HG02884 (cell line): ENCODE measurements around the gene KRT28.

ENCODE experiments used
- ATAC-seq: cut with Tn5 transposase; IDR thresholded peaks from one replicate; pipeline ENCODE4 v1.9.1; 2021; ENCODE audit warnings: mild to moderate bottlenecking, moderate library complexity; ENCODE audit not compliant: unreplicated experiment

The KRT28 gene, protein sequence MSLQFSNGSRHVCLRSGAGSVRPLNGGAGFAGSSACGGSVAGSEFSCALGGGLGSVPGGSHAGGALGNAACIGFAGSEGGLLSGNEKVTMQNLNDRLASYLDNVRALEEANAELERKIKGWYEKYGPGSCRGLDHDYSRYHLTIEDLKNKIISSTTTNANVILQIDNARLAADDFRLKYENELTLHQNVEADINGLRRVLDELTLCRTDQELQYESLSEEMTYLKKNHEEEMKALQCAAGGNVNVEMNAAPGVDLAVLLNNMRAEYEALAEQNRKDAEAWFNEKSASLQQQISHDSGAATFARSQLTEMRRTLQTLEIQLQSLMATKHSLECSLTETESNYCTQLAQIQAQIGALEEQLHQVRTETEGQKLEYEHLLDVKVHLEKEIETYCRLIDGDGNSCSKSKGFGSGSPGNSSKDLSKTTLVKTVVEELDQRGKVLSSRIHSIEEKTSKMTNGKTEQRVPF

DNA sequence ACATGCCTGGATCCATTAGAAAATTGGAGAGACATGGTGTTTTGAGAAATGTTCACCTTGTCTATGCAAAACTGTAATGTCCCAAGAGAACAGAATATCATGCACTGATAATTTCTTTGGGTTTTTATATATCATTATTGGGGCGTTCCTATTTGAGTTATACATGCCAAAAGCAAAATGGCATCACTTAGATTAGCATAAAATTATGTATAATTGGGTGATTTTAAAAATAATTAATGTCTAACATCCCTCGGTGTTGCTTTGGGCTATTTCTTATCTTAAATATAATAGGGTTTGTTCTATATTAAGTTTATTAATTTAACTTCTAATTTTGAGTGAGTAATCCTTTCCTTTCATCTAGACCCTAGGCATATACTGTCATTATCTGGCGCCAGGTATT is at the start of gene KRT28:
KRT28 (minus strand) TSS at position 101 of the 400 bp plus-strand sequence; CDS start at position 35, 66 bp downstream.
- no peak for ATAC-seq

DNA sequence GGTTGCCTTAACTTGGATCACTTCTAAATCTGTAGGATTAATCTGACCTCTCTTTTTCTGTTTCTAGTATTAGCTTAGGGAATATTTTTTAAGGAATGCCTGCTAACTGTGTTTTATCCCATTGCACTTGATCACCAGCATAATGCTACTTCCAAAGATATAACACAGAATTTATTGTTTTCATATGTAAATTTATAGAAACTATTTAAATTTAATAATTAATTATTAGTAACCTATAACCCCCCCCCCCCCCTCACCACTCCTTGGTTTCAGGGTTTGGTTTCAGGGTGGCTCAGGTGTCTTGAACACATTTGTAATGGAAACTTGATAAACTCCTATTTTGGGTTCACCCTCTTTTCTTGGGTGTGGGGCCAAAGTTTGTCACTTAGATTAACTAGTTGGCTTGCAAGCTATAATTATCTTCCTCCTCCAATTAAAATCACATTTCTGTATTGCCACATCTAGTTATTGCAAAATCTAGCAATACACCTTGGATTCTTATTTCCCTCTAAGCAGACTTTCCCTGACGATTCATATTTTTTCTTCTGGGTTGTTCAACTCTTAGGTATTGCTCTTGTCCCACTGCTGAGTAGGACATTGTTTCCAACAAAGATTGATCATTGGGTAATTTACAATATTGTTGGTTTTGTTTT is 49.0 kb upstream of the KRT28 start:
- ATAC-seq = no peak

DNA sequence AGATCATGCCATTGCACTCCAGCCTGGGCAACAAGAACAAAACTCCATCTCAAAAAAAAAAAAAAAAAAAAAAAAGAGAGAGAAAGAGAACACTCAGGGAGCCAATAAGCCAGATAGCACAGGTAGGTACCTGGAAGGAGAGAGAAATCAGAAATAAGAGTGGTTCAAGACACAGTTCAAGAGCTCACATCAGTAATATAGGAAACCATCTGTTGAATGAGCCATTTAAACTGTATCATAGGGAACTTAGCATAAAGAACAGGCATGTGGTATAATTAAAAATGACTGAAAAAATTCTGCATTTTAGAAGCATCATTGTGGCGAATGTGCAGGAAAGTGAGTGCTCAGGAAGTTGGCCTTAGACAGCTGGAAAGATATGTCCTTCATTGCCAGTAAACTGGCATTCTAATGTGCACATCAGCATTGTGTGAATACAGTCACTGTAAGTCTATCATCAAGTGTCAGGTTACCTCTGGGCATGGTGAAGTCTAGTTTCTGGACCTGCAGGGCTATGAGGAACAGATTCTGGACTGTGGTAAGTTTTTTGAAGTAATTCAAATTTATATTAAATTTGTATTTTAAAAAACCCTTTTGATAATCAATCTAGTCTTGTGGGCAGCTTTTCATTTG is 46.9 kb upstream of the KRT28 start:
- no peak for ATAC-seq

DNA sequence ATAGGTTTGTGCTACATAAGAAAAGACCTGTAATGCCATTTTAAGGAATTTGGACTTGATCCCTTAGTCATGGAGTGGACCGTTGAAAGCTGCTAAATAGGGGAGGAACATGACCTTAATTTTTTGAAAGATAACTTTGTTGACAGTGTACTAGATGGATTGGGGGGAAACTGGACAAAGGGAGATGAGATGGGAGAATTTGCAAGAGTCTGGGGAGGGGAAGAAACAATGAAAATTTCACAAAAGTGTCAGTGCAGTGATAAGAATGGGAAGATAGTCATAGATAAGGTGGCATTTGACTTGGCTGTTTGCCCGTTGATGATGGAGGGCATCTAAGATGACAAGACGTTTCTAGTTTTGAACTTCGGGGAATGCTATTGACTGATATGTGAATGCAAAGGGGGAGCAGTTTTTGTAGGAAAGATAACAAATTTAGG is 44.9 kb upstream of the KRT28 start:
- ATAC-seq = no peak

DNA sequence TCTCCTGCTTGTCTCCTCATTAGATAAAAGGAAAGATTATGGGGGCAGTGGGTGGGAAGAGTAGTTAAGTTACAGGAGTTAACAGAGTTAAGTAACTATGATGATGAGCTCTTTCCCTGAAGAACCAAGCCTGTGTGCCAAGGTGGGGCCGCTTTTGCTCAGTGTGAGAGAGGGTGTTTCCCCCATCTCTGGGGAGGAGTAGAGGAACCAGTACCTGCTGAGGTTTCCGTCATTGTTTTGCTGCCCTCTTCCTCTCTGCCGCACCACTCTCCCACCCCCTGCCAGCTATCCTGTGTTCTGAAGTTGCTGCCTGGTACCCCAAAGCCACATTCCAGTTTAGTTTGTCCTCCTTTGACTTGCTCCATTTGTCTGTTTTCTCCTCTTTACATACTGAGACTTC is 43.5 kb upstream of the KRT28 start:
- ATAC-seq = no peak

DNA sequence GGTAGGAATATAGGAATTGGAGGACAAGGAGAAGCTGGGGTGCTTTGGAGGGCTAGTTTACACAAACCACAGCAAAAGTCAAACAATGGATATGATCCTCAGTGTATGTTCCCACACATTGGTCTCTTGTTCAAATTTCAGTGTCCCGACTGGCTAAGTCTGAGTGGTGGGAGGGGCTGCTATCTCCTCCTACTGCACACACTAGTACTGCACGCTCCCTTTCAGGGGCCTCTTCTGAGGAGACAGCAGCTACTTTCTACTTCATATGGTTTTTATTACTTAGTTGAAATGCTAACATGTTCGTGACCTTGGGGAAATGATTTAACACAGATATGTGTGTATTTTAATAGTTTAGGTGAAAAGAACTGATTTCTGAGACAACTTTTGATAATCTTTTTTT is 41.5 kb upstream of the KRT28 start:
- ATAC-seq = no peak

DNA sequence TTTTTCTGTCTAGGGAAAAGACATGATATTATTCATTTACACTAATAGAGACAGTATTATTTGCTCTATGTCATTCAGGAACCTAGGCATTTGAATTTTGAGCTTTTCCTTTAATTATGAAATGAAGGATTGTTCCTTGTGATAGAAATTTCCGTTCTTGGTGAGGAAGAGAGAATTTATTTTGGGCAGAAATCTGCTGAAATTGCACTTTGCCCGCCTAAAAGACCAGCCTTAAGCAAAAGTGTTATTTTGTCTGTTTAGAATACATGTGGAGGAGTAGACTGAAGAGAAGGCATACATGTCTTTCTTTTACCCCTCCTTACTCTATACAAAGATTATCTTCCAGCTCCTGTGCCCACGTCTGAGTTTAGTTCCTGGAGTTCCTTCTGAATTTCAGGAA is 39.4 kb upstream of the KRT28 start:
- no peak for ATAC-seq

DNA sequence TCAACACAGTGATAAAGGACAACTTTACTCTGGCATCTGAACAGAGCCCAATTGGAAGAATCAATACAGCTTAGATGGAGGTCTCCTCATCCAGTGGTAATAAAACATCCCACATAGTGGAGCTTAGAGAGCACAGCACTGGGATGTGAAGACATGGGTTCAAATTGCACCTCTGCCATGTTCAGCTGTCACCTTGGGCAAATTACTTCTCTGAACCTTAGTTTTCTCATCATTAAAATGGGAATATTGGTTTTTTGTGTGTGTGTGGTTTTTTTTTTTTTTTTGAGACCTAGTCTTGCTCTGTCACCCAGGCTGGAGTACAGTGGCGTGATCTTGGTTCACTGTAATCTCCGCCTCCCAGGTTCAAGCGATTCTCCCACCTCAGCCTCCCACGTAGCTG is 36.3 kb upstream of the KRT28 start:
- ATAC-seq = no peak

DNA sequence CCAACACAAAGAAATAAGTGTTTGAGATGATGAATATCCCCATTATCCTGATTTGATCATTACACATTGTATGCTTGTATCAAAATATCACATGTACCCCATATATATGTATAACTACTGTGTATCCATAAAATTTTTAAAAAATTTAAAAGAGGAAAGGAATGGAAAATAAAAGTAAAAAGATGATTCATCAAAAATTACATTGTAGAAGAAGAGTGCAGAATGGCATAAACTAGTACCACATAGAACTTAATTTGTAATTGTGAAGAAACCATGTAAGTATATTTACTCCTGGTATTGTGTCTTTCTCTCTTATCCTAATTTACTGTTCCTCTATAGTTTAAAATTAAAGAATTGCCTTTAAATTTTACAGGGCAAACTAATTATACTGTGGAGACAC is 34.1 kb upstream of the KRT28 start:
- ATAC-seq = no peak

DNA sequence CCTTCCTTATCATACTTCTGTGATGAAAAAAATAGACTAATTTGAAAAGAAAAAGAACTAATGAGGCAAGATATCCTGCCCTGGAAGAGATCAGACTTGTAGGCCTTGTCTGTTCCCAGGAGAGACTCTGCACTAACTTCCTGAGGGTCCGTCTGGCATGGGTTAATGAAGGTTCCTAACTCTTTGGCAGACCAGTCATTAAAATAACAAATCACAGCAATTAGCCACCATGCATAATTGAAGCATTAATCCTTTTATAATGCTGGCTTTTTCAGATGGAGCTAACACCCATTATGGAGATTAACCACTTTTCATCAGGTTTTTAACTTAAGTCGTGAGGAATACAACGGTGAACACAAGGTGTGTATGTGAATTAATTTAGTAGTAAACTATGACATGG is 33.1 kb upstream of the KRT28 start:
- ATAC-seq = no peak

DNA sequence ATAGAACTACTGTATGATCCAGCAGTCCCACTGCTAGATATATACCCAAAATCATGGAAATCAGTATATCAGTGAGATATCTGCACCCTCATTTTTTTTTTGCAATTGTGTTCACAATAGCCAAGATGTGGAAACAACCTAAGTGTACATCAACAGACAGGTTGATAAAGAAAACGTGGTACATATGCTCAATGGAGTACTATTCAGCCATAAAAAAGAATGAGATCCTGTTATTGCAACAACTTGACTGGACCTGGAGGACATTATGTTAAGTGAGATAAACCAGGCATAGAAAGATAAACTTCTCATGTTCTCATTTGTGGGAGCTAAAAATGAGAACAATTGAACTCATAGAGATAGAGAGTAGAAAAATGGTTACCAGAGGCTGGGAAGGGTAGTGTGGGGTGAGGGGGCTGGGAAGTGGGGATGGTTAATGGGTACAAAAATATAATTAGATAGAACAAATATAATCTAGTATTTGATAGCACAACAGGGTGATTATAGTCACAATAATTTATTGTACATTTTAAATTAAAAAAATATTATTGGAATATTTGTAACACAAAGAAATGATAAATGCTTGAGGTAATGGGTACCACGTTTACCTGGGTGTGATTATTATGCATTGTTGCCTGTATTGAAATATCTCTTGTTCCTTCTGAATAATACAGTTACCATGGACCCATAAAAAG is 30.5 kb upstream of the KRT28 start:
- ATAC-seq = no peak

DNA sequence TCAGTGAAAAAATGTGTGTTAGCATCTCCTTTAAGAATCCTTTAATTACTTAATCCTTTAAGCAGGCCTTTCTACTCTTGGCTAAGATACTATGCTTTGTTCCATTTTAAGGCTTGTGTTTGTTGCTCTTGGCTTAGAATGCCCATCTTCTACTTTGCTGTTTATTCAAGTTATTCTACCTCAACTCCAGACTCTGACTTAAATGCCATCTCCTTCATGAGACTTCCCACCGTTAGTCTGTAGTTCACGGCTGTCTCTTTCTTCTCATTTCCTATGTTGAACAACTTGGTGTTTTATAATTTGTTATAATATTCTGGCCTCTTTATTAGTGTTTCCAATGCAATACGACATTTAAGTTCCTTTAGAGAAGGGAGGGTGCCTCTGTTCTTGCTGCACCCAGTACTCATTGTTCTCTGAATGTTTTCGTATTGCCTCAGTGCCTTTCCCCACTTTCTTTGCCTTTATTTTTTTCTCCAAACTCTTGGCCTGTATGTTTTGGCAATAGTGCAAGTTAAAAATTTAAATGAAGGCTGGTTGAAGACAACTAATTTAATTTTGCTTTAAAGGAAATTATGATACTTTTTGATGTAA is 28.8 kb upstream of the KRT28 start:
- ATAC-seq = no peak

DNA sequence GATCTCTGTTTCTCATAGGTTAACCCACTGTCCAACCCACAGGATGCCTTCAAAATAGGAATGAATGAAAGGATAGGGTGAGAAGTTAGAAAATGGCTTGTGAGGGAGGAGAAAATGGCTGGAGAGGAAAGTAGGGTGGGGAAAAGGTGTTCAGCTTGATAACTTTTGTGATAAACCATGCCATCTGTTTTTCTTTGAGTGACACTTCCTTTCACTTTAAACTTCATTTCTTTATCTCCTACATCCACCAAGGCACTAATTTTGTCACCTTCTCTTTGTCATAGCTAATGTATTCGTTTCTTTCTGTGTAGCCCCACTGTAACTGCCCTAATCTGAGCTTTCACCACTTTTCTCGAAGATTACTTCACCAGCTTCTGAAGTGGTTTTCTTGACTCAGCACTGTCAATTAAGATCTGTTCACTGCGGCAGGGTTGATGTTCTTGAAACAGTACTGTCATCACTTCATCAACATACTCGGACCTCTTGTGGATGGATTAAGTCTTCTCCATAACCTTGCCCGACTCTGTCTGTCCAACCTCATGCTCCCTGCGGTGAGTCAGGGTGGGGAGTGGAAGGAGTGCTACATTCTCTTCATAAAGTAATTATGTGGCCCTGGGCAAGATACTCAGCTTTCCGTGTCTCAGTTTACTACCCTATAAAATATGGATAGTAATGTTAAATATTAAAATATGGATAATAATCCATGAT is 28.1 kb upstream of the KRT28 start:
- ATAC-seq = no peak

DNA sequence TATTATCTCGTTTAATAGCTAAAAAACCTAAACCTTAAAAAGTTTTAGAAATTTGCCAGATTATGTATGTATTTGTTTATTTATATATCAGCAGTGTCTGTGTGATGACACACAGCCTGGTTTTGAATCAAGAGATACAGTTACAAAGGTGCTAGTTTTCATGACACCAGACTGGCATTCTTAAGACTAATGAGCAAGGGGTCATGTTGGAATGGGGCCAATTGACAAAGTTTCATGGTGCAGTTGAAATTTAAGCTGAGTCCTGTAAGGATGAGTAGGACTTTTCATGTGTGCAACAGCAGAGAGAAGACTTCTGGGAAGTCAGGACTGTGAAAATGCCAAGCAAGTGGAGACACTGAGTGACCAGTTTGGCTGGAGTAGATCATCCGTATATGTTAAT is 25.8 kb upstream of the KRT28 start:
- ATAC-seq = no peak

DNA sequence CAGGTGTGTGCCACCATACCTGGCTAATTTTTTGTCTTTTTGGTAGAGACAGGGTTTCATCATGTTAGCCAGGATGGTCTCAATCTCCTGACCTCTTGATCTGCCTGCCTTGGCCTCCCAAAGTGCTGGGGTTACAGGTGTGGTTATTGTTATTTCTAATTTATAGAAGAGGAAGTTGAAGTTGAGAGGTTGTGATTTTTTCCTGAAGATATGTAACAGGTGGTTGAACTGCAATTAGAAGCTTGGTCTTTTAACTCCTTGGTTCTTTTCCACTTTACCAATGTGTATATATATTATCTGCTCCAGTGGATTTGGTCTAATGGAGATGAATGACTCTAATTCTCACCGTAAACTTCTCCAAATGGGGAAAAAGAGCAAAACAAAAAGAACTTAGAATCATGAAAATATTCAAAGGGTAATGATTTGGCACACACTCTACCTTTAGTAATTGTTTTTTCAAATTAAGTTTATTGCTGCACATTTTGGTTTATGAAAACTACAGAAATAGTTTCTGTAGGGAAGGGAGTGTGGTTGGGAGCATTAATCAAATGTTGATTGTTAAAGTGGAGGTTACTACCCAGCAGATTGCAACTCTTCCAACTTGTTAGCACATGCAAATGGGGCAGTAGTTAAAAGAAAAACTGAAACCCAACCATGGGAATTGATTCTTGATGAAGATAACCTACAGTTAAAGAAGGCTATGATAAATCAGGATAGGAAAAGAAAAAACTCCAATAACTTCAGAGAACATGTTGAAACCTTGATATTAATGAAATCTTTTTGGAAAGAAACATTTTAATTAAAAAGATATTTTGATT is 24.5 kb upstream of the KRT28 start:
- ATAC-seq = no peak

DNA sequence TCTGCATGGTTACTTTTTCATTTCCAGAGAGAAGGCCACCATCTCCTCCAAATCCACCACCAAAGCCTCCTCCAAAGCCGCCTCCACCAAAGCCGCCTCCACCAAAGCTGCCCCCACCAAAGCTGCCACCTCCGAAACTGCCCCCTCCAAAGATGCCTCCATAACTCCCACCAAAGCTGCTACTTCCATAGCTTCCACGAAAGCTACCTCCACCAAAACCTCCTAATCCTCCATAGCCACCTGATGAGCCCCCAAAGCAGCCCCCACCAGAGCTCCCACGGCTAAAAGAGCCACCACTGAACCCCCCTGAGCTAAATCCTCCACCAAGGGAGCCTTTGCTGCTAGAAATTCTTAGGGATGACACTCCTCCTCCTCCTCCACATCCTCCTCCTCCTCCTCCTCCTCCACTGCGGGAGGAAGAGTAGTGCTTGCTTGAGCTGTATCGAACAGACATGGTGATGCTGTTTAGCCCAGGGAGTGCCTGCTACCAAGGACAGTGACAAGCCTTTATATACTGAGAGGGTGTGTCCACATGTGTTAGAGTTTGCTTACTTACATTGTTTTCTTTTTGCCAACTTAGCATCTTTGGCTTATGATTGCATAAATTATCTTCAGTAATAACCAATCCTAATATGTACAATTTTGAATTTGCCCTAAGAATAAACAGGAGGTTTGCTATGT is 22.5 kb upstream of the KRT28 start, which contains the start of gene KRT10:
KRT10 (minus strand) TSS at position 483 of the 681 bp plus-strand sequence; CDS start at position 454, 29 bp downstream.
- no peak for ATAC-seq

DNA sequence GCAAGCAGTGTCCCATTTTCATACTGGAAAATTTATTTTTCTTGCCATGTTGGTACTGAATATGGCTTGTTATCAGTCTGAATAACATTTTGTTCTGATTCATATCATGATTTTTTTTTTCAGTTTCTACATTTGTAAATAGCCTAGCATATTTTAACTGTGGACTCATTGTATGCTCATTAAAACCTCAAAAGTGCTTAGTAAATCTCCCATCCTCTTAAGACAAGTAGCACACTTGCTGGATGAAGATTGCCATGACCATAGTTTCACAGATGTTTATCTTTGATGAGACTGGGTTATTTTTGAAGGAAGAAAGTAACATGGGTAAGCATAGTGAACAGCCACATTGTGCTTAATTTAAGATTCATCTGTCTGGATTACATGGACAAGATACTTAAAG is 21.8 kb upstream of the KRT28 start:
- ATAC-seq = no peak

DNA sequence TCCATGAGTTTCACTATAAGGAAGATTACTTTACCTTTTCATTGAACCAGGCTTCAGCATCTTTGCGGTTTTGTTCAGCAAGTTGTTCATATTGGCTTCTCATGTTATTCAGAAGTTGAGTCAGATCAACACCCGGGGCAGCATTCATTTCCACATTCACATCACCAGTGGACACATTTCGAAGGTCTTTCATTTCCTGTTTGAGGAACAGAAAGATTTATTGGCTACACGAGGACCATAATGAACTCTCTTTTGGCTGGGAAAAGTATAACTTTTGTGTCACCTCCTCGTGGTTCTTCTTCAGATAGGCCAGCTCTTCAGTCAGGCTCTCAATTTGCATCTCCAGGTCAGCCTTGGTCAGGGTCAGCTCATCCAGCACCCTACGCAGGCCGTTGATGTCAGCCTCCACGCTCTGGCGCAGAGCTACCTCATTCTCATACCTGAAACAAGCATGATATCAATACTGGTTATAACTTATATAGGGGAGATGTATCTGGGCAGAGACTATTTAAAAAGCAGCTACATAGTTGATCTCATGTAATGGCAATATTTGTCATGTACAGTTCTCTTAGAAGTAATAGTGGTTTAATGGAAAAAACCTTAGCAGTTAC is 20.6 kb upstream of the KRT28 start:
- no peak for ATAC-seq
